MV-4-11 (cell line): Measurements from ENCODE around the gene BRSK2.
A peak's percentile ranks its signal among the peaks of the same experiment; 100 is the strongest.
"Not testable (repeated sequence)": the region's sequence is repeated elsewhere in the genome, so short reads cannot be mapped to it uniquely, and the experiment has no call there.

Experiments
- DNase-seq: peaks from one replicate; lab custom pipeline; 2025; lab: John Stamatoyannopoulos, UW

Gene BRSK2

GRCh38 chr11:1389932-1390568 is at the start of gene BRSK2:
BRSK2 (plus strand) TSS chr11:1389934; CDS start chr11:1390285, 351 bp downstream.
- DNase-seq = no peak

- DNase-seq = no peak
Observed at GRCh38 chr11:1340111-1340510, 49.6 kb upstream of the BRSK2 start.

DNA sequence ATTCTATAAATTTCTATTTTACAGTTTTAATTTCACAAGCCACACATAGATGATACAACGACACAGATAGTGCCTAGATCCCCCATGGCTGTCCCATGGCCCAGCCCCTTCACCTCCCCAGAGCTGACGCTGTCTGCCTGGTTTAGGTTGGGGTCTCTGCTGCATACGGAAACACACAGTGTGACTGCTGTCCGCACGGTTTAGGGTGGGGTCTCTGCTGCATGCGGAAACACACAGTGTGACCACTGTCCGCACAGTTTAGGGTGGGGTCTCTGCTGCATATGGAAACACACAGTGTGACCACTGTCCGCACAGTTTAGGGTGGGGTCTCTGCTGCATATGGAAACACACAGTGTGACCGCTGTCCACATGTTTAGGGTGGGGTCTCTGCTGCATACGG is 48.5 kb upstream of the BRSK2 start:
- DNase-seq = not testable (repeated sequence)

DNA sequence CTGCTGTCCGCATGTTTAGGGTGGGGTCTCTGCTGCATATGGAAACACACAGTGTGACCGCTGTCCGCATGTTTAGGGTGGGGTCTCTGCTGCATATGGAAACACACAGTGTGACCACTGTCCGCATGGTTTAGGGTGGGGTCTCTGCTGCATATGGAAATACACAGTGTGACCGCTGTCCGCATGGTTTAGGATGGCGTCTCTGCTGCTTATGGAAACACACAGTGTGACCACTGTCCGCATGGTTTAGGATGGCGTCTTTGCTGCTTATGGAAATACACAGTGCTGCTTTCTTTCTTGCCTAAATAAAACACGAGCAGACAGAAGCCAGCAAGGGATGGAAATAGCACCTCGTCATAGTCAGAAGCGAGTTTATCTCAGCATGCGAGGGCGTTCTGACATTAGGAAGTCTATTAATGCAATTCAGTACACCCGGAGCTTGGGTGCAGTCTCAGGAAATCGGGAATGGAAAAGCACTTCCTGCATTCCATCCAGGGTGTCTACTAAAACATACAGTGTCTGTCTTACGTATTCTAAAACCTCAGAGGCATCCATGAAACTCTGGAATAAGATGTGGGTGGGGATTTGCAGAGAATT is 47.7 kb upstream of the BRSK2 start:
- peak; percentile 7 for DNase-seq

DNA sequence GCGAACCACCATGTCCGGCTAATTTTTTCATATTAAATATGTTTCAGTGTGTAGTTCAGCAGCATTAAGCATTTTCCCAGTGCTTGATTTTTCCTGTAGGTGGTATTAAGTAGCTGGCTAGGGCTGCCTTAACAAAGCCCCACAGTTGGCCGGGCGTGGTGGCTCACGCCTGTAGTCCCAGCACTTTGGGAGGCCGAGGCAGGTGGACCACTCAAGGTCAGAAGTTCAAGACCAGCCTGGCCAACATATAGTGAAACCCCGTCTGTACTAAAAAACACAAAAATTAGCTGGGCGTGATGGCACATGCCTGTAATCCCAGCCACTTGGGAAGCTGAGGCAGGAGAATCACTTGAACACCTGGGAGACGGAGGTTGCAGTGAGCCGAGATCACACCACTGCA is 46.8 kb upstream of the BRSK2 start:
- no peak for DNase-seq

DNA sequence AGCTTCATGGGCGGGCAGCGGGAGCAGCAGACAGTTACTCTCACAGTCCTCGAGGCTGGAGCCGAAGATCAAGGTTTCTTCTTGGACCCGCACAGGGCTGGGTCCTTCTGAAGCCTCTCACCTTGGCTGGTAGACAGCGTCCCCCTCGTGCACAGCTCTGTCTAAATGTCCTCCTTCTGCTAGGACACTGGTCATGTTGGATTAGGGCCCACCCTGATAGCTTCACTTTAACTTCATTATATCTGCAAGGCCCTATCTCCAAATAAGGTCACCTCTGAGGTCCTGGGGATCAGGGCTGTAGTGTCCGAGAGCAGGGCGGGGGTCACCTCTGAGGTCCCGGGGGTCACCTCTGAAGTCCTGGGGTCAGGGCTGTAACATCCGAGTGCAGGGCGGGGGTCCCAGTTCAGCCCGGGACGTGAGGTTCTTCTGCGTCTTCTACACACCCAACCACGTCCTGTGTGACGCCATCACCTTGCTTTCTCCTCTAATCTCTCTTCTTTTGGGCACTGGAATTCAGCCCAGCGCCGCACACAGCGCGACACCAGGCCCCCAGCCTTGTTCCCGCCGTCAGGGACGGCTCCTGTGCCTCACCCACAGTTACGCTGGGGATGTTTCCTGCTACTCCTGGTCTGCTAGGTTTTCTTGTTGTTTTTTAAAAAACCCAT is 46.2 kb upstream of the BRSK2 start:
- DNase-seq = no peak

GRCh38 chr11:1344056-1344635 is 45.6 kb upstream of the BRSK2 start:
- DNase-seq = no peak

DNA sequence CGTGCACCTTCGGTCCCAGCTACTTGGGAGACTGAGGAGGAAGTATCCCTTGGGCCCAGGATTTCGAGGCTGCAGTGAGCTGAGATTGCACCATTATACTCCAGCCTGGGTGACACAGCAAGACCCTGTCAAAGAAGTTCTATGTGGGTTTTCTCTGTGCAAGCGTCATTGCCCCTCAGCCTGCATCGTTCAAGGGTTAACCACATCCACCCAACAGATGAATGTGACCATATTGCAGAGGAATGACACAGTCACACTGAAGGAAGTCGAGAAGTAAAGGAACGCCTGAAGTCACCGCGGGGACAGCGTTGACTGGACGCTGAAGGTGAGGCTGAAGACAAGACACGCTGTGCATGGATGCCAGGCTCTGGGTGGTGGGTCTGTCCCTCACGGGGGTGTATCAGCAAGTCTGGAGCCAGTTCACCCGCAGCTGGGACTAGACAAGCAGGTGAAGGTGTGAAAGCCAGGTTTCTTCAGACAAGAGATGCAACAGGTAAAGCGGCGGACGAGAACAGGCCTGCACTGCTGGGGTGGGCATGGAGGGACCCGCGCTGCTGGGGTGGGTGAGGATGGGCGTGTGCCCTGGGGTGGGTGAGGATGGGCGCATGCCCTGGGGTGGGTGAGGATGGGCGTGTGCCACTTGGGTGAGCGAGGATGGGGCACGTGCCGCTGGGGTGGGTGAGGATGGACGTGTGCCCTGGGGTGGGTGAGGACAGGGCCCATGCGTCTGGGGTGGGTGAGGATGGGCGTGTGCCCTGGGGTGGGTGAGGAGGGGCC is 43.8 kb upstream of the BRSK2 start:
- peak; percentile 81 for DNase-seq

- no peak for DNase-seq
Observed at GRCh38 chr11:1346669-1347390, 42.9 kb upstream of the BRSK2 start.

DNA sequence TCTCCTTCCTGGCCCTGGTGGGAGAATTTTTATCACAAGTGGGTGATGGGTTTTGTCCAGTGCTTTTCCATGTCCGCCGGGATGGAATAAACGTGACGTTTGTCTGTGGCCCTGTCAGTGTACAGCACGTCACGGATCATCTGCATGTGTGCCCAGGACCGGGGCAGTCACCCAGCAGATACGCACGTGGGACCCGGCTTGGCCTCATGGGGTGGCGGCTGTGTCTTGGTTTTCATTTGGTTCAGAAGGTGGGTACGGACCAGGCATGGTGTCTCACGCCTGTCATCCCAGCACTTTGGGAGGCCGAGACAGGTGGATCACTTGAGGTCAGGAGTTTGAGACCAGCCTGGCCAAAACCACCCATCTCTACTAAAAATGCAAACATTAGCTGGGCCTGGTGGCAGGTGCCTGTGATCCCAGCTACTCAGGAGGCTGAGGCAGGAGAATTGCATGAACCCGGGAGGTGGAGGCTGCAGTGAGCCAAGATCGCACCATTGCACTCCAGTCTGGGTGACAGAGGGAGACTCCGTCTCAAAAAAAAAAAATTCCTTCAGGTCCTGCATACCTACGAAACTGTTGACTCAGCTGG is 42.2 kb upstream of the BRSK2 start:
- DNase-seq = not testable (repeated sequence)

DNA sequence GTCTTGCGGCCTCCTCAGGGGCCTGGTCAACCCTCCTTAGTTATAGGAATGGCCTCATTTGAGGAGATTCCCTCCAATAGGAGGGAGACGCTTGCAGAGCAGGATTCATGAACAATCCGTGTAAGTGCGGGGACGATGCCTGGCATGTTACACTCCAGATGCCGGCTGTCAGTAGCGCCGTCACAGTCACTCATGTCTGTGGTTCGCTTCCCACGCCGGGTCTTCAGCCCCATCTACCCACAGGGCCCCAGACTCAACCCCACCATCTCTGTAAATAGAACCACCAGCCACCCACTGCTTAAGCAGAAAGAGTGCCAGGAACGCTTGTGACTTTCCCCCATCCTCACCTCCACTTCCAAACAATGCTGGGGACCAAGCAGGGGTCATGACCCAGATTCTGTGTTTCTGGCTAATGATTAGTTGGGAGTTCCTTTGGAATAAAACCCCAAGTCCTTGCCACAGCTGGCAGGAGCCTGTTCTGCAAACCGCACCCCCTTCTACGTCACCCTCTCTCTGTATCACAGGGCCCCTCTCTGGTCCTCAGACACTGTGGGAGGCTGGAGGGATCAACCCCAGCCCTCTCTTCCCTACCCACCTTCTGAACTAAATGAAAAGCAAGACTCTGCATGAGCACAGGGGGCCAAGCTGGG is 41.5 kb upstream of the BRSK2 start:
- no peak for DNase-seq

- no peak for DNase-seq
Observed at GRCh38 chr11:1348796-1349326, 40.9 kb upstream of the BRSK2 start.

GRCh38 chr11:1349327-1350041 is 40.2 kb upstream of the BRSK2 start:
- no peak for DNase-seq

DNA sequence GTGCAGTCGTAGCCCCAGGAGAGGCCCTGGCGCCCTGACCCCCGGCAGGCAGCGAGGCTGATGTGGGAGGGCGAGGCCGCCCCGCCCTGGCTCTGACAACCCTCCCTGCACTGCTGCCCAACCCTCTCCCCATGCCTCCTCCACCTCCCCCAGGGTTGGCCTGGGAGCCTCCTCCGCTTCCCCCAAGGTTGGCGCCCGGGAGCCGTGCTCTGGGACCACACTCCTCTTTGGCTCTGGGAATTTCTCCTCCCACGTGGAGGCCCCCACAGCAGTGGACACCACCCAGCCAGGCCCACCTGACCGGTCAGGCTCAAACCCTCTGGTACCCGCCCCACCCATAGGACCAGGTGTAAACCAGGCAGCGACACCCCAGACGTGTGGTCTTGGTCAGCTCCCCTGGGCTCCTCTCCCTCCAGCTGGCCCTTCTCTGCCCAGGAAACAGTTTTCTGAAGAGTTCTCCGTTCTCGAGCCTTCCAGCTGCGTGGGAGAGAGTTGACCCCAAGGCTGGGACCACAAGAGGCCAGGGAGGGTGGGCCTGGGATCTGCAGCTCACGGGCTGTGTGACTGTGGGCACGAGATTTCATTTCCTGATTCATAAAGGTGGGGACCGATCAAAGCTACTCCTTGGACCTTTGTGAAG is 39.5 kb upstream of the BRSK2 start:
- no peak for DNase-seq

DNA sequence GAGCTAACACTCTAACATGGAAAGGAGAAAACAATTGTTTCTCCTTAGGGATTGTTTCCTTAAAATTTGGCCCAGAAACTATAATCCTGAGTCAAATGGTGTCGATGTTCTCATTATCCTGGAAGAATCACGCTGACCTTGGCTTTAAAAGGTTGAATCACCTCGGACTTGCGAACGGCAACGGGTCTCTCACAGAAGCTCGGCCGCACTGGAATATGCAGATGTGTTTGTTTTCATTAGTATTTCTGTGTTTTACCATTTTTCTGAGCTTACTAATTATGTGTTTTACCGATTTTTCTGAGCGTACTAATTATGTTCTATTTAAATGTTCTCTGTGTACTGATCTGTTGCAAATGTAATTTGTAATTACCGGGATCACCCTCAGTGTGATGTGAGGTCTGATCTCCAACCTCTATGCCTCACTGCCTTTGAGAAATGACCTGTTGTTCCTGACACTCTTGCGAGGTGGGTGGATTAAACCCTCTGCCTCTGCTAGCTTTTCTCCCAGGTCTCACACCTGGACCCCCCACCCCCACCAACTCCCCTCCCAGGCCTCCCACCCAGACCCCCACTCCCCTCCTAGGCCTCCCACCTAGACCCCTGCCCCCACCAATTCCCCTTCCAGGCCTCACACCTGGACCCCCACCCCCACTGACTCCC is 38.3 kb upstream of the BRSK2 start:
- DNase-seq = no peak

GRCh38 chr11:1352696-1353382 is 36.9 kb upstream of the BRSK2 start:
- no peak for DNase-seq

GRCh38 chr11:1353383-1354124 is 36.2 kb upstream of the BRSK2 start:
- DNase-seq = no peak
